ENCODE measurements around the gene POLD4.
"Not testable (repeated sequence)": the region's sequence is repeated elsewhere in the genome, so short reads cannot be mapped to it uniquely, and the experiment has no call there.

DNA sequence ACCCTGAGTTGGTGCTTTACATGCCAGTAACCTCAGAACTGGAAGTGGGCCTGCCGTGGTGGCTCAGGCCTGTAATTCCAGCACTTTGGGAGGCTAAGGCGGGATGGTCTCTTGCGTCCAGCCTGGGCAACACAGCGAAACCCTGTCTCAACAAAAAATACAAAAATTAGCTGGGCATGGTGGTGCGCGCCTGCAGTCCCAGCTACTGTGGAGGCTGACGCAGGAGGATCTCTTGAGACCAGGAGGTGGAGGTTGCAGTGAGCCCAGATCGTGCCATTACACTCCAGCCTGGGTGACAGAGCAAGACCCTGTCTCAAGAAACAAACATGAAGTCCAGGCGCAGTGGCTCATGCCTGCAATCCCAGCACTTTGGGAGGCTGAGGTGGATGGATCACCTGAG lies 49.7 kb upstream of the POLD4 start:
- TF ChIP-seq, protein P1, sequence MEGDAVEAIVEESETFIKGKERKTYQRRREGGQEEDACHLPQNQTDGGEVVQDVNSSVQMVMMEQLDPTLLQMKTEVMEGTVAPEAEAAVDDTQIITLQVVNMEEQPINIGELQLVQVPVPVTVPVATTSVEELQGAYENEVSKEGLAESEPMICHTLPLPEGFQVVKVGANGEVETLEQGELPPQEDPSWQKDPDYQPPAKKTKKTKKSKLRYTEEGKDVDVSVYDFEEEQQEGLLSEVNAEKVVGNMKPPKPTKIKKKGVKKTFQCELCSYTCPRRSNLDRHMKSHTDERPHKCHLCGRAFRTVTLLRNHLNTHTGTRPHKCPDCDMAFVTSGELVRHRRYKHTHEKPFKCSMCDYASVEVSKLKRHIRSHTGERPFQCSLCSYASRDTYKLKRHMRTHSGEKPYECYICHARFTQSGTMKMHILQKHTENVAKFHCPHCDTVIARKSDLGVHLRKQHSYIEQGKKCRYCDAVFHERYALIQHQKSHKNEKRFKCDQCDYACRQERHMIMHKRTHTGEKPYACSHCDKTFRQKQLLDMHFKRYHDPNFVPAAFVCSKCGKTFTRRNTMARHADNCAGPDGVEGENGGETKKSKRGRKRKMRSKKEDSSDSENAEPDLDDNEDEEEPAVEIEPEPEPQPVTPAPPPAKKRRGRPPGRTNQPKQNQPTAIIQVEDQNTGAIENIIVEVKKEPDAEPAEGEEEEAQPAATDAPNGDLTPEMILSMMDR (IDR thresholded peaks at IDR 0.05; ENCODE audit: borderline replicate concordance, extremely low read depth, low read length, poor library complexity, severe bottlenecking): not testable (repeated sequence)
- TF ChIP-seq EZH2 (IDR thresholded peaks at IDR 0.05; ENCODE audit: borderline replicate concordance, low read depth, low read length, severe bottlenecking): not testable (repeated sequence)
